KBM-7 (cell line): ENCODE measurements around the gene BPIFB3.
"Not testable (repeated sequence)": the region's sequence is repeated elsewhere in the genome, so short reads cannot be mapped to it uniquely, and the experiment has no call there.

ENCODE experiments used
- DNase-seq: peaks from one replicate; pipeline ENCODE4 v3.0.0-alpha.2; 2015
- in situ Hi-C: fragments of 300-500 bp; cut with MboI; formaldehyde crosslinking; loops from 2 replicates; pipeline ENCODE4 v1.14.3; 2020; ENCODE audit warnings: low sequenced_read_pairs, low pct_unique_long_range_greater_than_20kb, mixed read lengths

Gene BPIFB3

DNA sequence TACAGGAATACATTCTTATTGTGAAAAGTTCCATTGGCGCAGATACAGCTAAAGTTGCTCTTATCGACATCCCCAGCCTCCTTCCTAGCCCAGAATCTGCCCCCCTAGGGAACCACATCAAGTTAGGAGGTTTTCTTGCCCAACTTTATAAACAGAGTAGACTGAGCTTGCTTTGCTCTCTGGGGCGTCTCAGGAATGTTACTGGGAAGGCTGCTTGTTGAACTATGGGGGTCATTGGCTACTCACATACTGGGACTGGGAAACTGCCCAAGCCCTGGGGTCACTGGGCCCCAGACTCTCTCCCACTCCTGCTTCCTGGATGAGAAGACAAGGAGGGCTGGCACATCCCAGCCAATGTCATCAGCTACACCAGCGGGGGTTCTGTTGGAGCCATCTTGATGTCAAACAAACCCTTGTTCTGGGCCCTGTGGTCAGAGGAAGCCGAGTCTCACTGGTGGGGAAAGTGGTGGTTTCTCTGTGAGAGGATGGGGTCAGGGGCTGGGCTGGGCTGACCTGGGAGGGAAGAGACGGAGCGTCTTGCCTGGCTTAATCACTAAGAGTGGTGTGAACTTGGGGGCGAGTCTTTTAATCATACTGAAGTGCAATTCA is 51.7 kb downstream of the BPIFB3 start:
- DNase-seq = no peak
- in situ Hi-C loops = no loop called here

DNA sequence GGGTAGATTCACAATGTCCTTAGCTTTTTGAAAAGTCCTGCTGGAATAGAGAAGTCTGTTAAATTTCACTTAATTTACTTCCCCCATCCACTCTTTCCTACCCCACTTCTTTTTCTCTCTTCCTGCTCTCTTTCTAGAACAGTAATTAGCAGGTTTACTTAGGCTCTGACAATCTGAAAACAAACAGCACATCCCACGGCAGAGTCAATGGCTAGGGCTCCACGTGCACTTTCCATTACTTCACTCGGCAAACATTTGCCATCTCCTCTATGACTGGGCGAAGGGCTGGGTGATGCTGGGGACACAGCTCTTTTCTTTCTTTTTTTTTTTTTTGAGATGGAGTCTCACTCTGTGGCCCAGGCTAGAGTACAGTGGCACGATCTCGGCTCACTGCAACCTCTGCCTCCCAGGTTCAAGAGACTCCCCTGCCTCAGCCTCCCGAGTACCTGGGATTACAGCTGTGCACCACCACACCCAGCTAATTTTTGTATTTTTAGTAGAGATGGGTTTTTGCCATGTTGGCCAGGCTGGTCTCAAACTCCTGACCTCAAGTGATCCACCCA is 52.4 kb downstream of the BPIFB3 start:
- in situ Hi-C loops, DNase-seq: not testable (repeated sequence)

DNA sequence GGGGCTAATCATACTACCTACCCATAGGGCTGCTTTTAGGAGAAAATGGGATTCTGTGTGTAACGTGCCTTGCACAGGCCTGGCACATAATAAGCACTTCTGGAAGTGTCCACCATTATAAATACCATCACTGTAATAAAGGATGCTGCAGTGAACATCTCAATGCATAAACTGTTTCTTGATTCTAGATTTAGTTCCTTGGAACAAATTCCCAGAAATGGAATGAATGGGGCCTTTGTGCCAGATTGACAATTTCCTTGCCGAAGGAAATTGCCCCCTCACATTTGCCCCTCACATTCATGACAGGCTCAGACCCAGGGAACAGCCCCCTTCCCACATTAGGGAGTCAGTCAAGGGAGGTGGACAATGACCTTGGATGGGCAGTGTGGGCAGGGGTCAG is 55.0 kb downstream of the BPIFB3 start:
- DNase-seq = no peak
- in situ Hi-C loops = no loop called here

DNA sequence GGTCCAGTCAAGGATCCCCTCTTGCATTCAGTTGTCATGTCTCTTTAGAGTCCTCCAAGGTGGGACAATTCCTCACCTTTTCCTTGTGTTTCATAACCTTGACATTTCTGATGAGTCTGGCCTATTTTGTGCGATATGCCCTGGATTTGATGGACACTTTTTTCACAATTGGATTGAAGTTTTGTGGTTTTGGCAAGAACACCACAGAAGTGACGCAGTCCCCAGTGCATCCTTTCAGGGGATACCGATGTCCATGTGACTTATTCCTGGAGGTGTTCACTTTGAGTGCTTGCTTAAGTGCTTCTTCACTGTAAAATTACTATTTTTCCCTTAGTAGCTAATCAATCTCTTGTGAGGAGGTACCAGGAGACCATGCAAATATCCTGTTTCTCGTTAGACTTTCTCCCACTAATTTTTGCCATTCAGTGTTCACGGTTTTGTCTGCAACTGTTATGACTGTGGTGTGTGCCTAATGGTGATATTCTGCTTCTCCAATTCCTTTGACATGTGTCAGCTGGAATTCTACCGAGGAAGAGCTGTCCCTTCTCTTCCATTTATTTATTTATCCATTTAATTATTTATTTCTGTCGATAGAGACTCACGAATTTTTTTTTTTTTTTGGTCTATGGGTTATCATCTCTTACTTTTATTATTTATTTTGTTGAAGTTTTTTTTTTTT is 56.6 kb downstream of the BPIFB3 start:
- in situ Hi-C loops = no loop called here
- no peak for DNase-seq

DNA sequence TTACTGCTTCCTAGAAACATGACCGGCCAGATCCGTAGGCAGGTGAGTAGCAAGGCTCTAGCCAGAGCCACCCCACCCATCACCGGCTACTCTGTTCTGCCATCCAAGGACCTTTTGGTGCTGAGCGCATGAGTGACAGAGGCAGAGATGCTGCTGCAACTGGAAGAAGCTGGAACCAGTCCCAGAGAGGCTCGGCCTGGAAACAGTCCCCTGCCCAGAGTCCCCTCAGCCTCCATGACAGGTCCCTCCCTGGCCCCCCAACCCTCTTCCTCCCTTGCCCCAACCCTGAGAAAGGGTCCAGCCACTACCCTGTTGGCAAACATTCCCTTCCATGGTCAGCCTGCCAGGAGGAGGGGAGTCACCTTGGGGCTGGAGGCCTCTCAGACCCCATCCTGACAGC is 57.6 kb downstream of the BPIFB3 start:
- in situ Hi-C loops = no loop called here

DNA sequence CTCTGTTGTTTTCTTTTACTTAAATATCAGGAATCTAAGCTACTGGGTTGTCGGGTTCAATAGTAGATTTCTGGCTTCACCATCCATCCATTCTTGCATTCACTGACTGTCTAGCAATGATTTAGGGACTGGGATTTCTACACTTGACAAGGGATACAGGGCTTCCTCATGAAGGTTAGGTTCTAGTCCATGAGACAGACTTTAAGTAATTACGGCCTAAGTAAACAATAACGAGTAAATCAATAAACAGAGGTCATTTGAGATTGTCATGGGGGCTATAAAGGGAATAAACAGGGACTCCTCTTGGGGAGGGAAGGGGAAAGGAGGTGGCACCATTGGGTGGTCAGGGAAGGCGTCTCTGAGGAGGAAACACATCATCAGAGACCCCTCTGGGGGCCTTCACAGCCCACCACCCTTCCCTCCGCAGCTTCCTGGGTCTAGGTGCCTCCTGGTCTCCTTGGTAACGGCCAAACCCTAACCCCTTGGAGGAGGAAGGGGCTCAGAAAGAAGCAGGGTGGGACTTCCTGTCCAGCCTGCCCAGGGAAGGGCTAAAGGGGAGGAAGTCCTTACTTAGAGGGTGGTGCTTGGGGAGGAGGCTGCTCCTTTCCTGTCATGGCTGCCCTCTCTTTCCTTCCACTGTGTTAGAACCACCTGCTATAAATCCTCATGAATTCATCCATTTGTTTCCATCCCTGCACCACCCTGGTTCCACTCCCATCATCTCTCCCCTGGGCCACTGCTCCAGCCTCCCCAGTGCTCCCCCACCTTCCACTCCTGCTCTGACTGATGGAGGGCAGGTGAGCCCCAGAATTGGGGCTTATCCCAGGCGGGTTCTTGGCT is 59.1 kb downstream of the BPIFB3 start:
- no peak for DNase-seq
- in situ Hi-C loops = no loop called here

More for the DNA sequence above, 57.6 kb downstream of the BPIFB3 start:
- no peak for DNase-seq

DNA sequence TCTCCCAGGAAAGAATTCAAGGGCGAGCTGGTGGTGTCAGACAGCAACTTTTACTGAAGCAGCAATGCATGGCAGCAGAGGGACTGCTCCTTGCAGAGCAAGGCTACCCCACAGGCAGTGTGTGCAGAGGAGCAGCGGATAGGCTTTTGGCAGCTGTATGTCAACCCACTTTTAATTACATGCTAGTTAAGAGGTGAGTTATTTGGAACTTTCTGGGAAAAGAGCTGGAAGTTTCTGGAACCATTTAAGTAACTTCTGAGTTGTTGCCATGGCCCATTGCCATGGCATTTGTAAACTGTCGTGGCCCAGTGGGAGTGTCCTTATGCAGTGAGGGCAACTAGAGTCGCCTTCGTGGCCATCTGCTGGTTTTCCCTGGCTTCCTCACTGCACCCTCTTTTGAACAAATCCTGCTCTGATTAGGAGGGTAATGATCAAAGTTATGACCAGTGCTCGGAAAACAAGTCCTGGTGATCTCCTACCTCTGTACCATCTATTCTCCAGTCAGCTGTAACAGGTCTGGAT is 59.7 kb downstream of the BPIFB3 start:
- in situ Hi-C loops = no loop called here
- no peak for DNase-seq

DNA sequence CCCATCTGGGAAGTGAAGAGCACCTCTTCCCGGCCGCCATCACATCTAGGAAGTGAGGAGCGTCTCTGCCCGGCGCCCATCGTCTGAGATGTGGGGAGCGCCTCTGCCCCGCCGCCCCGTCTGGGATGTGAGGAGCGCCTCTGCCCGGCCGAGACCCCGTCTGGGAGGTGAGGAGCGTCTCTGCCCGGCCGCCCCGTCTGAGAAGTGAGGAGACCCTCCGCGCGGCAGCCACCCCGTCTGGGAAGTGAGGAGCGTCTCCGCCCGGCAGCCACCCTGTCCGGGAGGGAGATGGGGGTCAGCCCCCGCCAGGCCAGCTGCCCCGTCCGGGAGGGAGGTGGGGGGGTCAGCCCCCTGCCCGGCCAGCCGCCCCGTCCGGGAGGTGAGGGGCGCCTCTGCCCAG is 61.8 kb downstream of the BPIFB3 start:
- in situ Hi-C loops = not testable (repeated sequence)

DNA sequence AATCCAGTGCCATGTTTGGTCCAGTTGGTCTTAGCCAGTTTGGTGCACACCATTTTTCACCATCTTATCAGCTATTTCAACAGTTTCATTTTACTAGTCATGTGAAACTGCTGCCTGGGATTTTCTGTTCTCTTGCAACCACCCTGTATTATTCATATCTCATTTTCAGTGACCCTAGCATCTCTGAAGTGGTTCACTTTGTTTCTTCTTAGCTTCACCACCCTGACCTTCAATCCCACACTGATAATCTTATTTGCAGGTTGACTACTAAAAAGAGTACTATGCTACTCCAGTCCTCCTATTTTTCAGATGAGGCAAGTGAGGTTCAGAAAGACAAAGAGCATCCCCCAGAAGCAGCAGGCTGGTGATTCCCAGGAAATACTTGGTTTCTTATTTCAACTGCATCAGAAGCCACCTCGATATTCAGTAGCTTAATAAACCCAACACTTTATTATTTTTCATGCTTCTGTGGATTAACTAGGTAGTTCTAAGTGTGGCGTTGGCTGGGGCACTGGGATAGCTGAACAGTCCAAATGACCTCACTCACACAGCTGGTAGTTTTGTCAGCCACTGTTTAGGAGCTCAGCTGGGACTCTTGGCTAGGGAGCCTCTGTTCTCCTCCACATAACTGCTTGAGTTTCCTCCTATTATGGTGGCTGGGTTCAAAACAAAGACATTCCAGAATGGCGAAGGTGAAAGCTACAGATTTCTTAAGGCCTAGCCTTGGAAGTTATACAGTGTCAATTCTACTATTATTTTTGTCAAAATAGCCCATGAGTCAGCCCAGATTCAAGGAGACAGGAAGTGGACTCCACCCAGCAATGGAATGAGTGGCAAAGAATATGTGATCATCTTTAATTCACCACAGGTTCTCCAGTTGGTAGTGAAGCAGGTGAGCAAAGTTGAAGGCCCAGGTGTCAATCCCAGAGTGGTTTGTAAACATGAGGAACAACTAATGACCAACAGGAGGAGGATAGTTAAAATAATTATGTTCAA is 66.3 kb downstream of the BPIFB3 start:
- no peak for DNase-seq

More for the DNA sequence above, 61.8 kb downstream of the BPIFB3 start:
- not testable (repeated sequence) for DNase-seq

DNA sequence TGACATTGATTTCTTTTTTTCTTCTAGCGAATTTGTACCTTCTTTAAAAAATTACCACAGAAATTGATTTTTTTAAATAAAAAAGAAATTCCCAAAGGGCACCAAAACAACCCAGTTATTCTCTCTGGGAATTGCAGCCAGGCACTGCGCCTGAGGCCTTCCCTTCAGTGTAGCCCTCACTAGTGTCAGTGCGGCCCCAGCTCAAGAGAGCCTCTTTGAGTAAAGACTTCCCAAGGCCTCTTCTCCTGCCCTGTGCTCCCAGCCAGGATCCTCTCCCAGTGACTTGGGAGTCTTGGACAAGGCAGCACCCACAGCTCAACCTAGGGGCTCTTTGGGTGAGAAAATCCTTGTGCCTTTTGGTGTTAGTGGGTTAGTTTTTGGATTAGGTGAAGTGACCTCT is 67.2 kb downstream of the BPIFB3 start:
- DNase-seq = no peak
- in situ Hi-C loops = no loop called here

More for the DNA sequence above, 66.3 kb downstream of the BPIFB3 start:
- in situ Hi-C loops = no loop called here

DNA sequence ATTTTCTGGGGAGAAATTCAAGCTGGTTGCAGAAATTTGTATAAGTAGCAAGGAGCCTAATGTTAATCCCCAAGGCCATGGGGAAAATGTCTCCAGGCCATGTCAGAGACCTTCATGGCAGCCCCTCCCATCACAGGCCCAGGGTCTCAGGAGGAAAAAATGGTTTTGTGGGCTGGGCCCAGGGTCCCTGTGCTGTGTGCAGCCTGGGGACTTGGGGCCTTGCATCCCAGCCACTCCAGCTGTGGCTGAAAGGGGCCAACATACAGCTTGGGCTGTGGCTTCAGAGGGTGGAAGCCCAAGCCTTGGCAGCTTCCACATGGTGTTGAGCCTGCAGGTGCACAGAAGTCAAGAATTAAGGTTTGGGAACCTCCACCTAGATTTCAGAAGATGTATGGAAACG is 68.6 kb downstream of the BPIFB3 start:
- DNase-seq, in situ Hi-C loops: not testable (repeated sequence)
